ENCODE results near the gene HELQ. TPM values are rescaled to one million over a fixed set of nuclear protein-coding genes. Genes with fewer than 3 reads are reported as not detected.

Gene HELQ, protein sequence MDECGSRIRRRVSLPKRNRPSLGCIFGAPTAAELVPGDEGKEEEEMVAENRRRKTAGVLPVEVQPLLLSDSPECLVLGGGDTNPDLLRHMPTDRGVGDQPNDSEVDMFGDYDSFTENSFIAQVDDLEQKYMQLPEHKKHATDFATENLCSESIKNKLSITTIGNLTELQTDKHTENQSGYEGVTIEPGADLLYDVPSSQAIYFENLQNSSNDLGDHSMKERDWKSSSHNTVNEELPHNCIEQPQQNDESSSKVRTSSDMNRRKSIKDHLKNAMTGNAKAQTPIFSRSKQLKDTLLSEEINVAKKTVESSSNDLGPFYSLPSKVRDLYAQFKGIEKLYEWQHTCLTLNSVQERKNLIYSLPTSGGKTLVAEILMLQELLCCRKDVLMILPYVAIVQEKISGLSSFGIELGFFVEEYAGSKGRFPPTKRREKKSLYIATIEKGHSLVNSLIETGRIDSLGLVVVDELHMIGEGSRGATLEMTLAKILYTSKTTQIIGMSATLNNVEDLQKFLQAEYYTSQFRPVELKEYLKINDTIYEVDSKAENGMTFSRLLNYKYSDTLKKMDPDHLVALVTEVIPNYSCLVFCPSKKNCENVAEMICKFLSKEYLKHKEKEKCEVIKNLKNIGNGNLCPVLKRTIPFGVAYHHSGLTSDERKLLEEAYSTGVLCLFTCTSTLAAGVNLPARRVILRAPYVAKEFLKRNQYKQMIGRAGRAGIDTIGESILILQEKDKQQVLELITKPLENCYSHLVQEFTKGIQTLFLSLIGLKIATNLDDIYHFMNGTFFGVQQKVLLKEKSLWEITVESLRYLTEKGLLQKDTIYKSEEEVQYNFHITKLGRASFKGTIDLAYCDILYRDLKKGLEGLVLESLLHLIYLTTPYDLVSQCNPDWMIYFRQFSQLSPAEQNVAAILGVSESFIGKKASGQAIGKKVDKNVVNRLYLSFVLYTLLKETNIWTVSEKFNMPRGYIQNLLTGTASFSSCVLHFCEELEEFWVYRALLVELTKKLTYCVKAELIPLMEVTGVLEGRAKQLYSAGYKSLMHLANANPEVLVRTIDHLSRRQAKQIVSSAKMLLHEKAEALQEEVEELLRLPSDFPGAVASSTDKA
- 11.8 and 14.8 TPM in 2 replicates for total RNA-seq

DNA sequence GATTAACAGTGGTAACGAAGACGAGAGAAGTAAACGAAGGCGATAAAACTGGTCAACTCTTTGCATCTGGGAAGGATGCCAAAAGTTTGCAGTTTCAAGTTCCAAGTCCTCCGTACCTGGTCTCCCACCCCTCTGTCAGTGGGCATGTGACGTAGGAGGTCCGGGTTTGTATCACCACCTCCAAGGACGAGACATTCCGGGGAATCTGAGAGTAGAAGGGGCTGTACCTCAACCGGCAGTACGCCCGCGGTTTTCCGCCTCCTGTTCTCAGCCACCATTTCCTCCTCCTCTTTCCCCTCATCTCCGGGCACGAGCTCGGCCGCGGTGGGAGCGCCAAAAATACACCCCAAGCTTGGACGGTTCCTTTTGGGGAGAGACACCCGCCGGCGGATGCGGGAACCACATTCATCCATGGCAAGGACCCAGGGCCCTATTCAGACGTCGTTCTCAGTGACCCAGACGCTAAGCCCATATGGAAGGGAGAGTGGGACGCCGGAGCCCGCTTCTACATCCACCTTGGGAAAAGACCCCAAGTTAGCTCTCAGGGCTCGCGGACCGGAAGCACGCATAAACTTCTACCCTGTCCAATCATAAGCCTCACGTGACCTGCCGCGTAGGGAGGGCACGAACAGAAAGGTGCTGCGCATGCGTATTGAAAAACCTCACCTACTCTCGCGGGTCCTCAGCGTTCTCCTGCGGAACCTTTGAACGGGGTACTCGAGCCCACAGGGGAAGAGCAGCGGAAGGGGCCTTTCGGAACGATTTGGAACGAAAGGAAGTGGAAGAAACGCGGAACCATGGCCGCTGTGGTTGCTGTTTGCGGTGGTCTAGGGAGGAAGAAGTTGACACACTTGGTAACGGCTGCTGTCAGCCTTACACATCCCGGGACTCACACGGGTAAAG is at the start of gene HELQ, which contains the start of gene MRPS18C:
TSS of gene HELQ (minus strand) at position 543 of the 903 bp plus-strand sequence. CDS start at position 413, 130 bp downstream.
TSS of gene MRPS18C (plus strand) at position 778 of the 903 bp plus-strand sequence. CDS start at position 798, 20 bp downstream.

GRCh38 chr4:83484500-83485461 is 29.2 kb upstream of the HELQ start, which contains the start of gene ABRAXAS1:
Gene ABRAXAS1 (minus strand): TSS chr4:83485100. CDS start chr4:83485072, 28 bp downstream.

Small RNA genes within 50 kb of the gene (small RNA-seq; reads per million reads assigned to genes)
- gene AC114781.5, result not detected

Other genes with a start within 250 kb of the HELQ start
- gene COQ2, start 171.0 kb downstream of the HELQ start, total RNA-seq, result 7.3 and 8.4 TPM in 2 replicates
- 0.16 and 0.49 TPM in 2 replicates for gene HPSE, start 121.0 kb downstream of the HELQ start, total RNA-seq
- gene MRPS18C, start 235 bp upstream of the HELQ start, total RNA-seq, result 9.0 and 10.2 TPM in 2 replicates
- gene ABRAXAS1, start 29.3 kb upstream of the HELQ start, total RNA-seq, result 15.1 and 17.5 TPM in 2 replicates
- 0.97 and 1.3 TPM in 2 replicates for gene GPAT3, start 80.3 kb upstream of the HELQ start, total RNA-seq